ENCODE results near the gene TNIK.
A peak's percentile ranks its signal among the peaks of the same experiment; 100 is the strongest.
"Not testable (repeated sequence)": the region's sequence is repeated elsewhere in the genome, so short reads cannot be mapped to it uniquely, and the experiment has no call there.

The TNIK gene

DNA sequence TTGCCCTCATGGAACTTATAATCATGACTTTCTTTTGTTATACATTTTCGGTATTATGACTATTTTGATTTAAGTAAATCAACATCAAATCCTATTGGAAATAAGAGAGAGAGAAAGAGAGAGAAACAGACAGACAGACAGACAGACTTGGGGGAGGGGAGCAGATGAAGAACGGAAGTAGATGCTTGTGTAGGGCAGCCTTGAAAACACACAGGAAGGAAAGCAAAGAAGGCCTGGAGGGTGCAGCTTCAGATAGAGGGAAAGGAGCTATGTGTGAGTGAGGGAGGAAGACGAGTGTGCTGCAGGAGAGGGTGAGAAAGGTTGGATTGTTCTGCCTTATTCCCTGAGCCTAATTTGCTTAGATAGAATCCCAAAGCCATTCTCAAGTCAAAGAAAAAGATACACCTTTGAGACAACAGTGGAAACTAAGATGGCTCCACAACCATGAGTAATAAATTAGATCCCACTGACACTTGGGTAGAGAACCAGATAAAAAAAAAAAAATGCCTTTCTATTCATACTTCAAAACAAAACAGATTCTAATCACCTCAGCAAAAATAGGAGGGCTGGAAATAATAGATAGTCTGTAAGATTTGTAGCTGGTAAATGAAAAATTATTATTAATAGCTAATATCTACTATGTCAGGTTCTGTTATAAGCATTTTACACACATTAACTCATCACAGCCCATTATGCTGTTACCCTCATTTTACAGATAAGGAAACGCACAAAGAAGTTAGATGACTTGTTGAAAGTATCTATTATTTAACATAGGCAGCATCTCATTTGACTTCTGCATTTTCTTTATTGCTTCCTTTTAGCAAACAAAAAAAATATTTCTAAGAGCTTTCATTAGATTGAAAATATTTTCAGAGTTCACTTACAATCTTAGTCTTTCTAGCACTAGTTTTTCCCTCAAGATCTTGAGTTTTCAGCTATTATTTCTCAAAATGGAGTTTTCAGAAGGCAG is 214.1 kb downstream of the TNIK start:
- DNase-seq, result no peak

DNA sequence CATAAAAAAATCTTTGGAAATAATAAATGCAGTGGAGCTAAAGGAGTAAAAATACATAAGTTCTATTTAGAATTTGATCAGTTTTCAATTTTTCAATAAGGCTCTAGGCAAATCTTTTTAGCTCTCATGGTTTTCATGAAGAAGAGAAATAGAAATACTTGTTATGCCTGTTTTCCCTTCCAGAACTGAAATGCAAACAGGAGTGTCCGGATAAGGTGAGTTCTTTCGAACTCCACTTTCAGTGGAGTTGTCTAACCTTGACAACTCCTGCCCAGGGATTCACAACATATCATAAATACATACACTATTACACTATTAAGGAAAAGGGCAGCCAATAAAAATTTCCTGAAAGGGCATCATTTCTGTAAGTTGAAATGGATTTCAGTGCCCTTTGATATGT is 217.3 kb downstream of the TNIK start:
- no peak for DNase-seq

DNA sequence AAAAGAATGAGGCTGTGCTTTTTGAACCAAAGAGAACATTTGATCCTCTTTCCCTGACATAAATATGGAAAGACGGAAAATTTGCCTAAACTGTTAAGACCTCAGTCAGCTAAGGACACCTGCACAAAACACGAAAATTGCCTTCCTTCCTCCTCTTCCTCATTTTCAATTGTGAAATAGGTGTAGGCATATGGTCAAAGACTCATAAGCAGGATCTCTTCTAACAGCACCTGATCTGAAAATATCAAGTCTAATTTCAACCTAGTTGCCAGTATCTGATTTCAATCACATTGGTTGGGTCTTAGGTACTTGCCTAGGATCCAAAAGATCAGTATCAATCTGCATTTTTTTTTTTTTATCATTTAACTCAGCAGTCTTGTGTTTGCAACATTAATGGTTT is 218.0 kb downstream of the TNIK start:
- DNase-seq, result no peak

DNA sequence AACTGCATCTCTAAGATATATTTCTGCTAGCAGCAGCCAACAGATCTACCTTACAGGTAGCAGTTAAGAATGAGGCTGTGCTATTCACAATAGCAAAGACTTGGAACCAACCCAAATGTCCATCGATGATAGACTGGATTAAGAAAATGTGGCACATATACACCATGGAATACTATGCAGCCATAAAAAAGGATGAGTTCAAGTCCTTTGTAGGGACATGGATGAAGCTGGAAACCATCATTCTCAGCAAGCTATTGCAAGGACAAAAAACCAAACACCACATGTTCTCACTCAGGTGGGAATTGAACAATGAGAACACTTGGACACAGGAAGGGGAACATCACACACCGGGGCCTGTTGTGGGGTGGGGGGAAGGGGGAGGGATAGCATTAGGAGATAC is 218.6 kb downstream of the TNIK start:
- not testable (repeated sequence) for DNase-seq

DNA sequence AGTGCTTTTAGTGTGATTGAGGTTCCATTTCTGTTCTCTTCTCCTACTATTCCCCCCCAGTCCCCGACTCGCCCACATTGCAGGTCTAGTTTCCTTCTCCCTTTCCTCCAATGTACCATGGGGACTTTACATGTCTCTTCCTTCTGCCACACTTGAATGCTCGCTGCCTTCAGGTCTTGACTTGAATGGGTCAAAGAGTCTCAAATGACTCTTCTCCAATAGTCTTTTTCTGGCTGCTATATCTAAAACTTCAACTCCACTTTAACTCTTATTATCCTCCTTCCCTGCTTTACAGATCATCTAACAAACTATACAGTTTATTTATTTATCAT is 219.7 kb downstream of the TNIK start:
- DNase-seq, result no peak

DNA sequence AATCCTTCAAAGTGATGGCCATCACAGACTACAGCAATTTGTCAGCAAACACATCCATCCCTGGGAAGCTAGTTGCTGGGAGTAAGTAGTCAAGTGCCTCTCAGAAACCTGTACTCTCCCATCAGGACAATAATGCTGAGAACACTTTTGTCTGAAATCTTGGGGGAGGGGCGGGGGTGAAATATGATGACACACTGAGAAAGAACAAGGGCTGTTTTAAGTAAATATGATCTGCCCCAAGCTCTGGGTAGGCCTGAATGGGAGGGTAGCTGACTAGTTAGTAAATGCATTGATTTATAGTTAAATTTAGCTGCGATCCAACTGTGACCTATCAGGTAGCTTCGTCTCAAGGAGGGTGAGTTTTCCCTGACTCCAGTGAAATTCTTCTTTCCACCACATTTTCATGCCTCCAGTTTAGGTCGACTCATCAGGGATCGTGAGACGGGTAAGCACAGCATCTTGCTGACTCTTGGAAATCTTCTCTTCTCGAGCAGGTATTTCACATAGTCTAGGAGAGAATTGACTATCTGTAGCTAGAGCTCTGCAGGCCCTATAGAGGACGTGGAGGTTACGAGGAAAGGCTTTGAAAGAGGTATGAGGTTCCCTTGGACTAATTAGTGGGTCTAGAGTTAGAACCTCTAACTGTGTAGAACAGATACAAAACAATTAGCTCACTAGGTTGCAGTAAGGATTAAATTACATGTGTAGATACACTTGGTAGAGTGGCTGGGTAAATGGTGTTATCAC is 220.3 kb downstream of the TNIK start:
- DNase-seq, result peak; percentile 32

DNA sequence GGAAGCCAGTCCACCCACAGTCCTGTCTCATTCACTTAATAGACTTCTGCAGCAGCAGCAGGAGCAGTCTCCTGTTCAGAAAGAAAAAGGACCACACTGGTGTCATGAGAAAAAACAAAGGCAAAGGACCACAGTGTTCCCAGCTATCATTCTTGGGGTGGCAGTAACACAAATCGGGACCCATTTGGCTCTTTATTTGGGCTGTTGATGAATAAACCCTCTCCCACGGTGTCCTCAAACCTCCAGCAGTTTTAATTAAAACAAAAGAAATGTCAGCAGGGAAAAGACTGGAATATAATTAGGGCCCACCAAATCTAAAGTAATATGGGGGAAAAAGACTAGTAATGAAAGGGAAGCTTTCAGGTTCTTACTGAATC is 223.2 kb downstream of the TNIK start:
- no peak for DNase-seq

DNA sequence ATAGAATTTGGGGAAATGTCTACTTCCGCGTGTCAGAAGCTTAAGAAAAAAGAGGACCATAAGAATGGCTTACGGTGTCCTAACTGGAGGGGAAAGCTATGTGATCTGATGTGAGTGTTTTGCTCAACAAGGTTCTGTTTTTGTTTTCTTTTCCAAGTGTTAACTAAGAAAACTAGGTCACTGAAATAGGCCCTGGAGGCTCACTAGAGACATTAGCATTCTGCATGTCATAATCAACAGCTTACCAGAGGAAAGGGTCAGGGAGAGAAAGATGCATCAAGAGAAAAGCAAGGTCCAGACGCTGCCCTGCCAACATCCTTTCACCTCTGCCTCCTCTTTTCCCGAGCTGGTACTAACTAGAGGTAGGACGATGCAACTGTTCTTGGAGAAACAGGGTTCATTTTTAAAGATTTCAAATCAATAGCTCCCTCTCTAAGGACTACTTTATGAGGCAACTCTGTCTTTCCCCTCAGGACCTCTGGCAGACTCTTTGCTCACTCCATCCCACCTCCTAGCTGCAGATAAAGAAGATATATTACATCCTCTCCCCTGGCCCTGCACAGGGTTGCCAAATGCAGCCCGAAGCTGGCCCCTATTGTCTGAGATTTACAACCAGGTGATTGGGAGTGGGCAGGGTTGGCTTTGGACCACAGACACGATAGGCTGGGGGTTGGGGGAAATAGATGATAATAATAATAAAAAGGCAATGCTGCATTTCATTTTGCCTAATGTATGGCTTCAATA is 223.8 kb downstream of the TNIK start:
- no peak for DNase-seq

DNA sequence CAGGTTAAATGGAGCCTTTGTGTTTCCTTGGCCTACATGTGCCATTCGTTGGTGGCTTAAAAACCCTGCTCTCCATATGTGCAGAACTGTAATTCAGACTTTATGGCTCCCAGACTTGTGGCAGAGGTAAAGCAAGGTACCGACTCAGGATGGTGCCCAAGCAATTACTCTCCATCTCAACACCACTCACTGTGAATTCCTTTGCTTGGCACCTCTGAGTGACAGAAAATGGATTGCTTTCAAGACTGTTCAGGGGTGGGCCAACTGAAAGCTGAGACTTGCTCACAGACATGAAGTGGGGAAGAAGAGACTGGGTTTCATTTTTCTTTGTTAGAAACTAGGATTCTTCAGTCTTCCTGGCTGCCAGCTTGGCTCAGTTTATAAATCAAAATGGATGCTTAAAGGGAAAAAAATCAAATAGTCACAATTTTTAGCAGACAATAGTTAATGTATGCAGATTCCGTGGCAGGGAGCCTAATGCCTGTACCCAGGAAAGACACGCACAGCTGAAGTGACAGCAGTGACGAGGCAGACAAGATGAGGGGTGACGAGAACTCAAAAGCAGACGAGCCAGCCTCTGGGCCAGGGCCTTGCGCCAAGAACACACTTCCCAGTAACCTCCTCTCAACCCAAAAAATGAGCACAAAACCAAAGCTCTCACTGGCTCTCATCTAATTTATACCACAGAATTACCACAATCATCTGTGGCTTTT is 225.8 kb downstream of the TNIK start:
- DNase-seq, result no peak

DNA sequence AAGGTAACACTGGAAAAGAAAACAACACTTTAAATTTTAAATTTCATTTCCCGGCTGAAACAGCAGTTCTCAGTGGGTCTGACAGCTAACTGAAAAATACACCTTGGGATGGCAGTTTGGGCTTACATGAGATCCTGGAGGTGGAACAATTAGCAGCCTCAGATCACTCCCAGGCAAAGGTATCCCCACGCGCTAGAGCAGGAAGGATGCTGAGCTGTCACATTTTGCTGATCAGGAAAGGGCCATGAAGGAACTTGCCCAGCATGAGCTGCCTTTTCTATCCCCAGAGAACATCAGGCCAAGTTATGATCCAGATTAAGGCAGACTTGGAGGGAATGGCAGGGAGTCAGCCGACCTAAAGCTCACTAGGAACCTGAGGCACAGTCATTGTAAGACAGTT is 228.8 kb downstream of the TNIK start:
- DNase-seq, result no peak

DNA sequence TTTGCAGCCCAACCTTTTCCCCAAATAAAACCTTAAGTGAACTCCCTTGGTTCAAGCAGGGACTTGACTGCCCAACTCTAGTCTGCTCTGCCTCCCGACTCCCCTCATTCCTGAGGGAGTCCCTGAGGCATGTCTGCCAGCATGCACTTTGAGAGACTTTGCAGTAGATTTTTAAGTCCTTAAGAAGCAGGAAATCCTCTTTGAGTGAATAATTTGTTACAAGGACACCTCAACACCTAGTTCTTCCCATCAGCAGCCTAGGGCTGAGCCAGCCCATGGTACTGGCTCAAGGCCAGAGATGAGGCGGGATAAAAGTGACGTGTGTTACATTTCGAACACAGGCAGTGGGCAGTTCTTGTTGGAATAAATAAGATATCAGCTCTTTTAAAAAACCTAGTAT is 229.3 kb downstream of the TNIK start:
- DNase-seq, result no peak

DNA sequence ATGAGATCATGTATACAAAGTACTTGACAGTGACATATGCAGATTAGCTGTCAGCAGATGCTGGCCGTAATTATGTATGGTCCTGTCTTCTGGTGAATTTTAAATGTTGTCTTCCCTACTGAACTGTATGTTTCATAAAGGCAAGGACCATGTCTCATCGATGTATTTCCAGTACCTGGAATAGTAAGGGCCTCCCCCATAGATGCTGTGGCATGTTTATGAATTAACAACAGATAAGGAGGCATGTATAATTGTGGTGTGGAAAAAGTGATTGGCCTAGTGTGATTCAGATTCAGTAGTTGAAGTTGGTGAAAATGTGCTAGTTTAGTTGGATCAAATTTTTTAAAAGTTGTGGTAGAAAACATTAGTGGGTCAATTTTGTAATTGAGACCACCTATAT is 231.0 kb downstream of the TNIK start:
- no peak for DNase-seq

DNA sequence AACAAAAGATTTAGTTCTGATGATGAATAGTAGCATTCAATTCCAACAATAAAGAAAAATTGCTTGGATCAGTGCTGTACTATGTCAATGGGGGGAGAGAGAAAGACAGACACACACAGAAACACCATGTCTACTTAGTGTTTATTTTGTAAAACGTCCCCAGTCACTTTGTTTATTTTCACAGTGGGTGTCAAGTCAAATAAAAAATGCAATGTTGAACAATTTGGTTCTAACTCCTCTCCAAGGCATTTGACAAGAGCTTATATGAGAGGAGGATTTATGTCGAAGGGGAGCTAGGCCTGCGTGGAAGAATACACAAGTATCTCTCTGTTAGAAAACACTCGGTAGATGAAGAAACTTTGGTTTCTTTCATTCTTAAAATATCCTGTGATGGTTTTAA is 232.0 kb downstream of the TNIK start:
- DNase-seq, result no peak

DNA sequence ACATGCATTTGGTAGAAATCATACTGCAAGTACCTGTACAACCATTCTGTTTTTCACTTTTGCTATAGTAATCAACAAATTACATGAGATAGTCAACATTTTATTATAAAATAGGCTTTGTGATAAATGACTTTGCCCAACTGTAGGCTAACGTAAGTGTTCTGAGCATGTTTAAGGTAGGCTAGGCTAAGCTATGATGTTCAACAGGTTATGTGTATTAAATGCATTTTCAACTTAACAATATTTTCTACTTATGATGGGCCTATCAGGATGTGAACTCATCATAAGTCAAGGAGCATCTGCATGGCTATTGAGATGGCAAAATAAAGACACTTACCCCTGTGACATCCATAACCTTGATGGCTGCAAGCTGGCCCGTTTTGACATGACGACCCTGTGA is 232.4 kb downstream of the TNIK start:
- DNase-seq, result no peak

DNA sequence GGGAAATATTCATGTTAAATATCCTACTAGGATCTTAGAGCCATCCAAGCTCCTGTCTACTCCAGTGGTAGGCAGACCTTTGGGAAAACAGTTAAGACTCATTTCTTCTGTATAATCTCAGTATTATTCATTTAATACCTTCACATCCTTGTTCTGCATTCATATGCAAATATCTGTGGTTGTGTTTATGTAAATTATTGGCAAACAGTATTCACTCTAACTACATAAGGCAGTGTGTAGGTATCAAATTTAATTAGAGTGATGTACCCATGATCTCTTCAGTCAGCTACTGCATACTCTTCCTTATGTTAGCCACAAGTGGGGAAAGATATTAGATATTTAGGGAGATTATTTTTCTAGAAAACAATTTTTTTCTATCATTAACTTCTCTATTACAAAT is 232.8 kb downstream of the TNIK start:
- no peak for DNase-seq

DNA sequence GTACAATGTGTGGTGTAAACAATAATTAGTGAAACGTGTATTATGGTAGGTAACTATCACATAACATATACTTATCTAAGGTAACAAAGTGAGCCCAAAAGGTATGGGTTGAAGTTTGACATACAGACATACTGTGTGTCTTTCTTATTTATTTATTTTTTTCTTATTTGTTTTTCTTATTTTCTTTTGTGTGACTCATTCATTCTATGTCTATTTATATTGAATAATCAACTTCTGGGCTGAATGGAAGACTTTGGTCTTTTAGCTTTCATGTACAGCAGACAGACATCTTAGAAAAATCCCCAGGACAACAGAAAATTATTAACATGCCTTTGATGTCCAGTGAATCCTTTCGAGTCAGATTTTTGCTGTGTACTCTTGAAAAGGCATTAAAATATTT is 233.4 kb downstream of the TNIK start:
- DNase-seq, result no peak

DNA sequence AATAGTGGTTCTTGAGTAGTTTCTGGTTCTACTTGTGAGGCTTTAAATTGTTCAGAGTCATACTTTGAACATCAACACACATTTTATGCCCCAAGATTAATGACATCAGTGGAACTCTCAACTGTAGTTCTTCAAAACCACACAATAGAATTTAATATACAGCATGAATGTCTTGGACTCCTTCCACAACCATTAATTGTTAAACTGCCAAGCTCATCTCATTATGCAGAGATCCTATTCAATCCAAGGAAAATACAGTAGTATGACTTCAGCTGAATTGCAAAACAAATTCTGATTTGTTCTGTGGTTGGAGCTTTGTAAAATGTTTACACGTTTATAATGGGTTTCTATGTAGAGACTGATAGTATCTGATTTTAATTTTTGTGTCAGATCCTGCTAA is 234.5 kb downstream of the TNIK start:
- DNase-seq, result peak; percentile 19

DNA sequence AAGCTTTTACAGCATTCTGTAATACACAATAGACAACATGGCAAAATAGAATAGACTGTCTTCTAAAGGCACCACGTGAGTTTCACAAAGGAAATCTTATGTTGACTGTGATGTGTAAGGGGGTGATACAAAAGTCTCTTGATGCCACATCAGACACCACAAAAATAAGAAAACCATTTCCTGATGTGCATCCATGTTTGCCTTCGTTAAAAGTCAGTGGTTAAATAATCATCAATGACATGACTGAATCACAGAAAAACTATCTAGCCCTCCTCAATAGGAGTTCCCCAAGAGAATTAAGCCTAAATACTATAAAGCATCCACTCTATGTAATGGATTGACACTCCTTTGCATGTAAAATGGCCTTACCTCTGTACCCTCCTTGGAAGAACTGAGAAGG is 235.0 kb downstream of the TNIK start:
- DNase-seq, result no peak

DNA sequence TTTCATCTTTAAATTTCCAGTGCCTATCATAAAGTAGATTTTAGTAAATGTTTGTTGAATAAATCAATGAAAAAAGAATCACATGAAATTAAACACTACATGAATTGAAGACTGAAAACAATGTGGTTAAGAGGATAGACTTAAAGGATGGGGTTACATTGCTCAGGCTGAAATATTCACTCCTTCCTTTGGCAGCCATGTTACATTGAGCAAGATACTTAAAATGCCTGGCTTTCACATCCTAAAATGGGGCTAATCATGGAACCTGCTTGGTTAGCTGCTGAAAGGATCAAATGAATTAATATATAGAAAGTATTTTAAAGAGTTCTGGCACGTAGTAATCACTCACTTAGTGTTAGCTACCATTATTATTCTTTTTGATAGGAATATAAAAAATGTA is 236.8 kb downstream of the TNIK start:
- DNase-seq, result no peak

DNA sequence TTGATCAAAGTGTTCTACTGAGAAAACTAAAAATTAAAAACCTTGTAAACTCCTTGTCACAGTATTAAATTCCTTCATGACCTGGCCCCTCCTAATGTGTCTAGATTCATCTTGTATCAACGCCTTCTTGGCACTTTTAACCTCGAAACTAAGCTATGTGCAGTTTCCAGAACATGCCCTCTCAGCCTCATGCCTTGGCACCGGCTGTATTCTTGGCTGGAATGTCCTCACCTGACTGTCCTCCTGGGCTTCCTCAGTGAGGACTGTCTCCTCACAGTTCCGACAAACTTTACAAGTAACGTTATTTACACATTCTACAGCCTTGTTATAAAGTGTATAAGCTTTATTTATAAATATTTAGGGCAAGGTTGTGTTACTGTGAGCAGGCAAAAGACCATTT is 237.2 kb downstream of the TNIK start:
- no peak for DNase-seq

DNA sequence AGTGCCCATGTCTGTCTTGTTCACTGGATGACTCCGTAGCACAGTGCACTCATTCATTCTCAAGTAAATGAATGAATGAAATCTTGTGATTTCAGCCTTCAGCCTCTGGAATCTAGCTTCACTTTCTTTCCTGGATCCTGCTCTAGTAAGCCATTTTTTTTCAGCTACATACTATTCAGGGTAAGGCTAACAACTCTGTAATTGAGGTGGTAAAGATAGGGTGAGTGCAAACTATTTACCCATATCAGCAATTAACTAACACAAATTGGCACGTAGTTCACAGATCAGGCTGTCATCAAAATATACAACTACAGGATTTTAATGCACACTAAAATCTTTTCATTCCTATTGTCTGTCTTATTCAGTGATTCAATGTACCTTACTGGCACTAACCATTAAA is 238.6 kb downstream of the TNIK start:
- no peak for DNase-seq

DNA sequence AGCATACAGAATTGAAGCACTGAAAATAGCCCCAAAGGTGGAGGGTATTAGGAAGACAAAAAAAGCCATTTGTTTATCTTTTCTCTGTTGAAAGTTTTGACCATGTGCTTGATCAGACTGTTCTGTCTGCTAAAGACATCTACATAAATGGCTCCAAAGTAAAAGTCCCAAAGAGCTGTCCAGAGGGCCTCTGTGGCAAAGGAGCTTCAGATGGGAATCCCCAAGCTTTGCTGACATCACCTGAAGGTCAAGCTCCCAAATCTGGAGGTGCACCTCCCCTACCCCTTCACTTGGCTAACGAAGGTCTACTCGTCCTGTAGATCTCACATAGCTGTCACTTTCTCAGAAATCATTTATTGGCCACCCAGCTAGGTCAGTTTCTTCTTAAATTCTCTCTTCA is 239.1 kb downstream of the TNIK start:
- DNase-seq, result no peak

DNA sequence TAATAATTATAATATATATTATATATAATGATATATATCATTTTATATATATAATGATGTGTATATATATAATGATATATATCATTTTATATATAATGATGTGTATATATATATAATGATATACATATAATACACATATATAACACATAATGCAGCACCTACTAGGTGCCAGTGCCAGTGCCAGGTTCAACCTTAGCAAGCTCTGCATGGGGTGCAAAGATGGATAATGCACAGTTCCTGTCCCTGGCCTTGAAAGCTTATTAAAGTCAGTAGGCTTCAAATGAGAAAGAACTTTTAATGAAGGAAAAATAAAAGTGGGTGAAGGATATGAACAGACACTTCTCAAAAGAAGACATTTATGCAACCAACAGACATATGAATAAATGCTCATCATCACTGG is 240.9 kb downstream of the TNIK start:
- DNase-seq, result no peak
